ELF-1 (cell line): ENCODE results near the gene MET.
"Not testable (repeated sequence)": the region's sequence is repeated elsewhere in the genome, so short reads cannot be mapped to it uniquely, and the experiment has no call there.

ENCODE experiments used
- DNase-seq: peaks from one replicate; pipeline ENCODE4 v3.0.0-alpha.2; 2016; ENCODE audit warnings: low read depth, low spot score

The MET gene

DNA sequence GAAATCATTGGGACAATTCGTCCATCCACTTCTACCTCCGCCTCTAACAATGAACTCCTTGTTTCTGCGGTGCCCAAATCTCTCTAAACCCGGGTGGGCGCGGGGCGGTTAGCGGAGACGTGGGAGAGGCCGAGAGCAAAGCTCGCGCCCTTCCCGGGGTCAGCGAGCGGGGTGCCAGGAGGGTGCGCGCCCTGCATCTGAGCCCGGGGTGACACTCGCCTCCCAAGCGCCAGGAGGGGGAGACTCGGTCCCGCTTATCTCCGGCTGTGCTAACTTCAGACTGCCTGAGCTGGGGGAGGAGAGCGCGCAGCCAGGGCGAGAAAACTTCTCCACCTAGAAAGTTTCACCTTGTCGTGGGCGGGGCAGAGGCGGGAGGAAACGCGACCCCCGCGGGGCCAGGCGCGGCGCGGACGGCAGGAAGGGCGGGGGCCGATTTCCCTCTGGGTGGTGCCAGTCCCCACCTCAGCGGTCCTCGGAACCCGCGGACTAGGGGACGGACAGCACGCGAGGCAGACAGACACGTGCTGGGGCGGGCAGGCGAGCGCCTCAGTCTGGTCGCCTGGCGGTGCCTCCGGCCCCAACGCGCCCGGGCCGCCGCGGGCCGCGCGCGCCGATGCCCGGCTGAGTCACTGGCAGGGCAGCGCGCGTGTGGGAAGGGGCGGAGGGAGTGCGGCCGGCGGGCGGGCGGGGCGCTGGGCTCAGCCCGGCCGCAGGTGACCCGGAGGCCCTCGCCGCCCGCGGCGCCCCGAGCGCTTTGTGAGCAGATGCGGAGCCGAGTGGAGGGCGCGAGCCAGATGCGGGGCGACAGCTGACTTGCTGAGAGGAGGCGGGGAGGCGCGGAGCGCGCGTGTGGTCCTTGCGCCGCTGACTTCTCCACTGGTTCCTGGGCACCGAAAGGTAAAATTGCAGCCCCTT lies at the start of gene MET:
MET (plus strand) TSS at position 516 of the 915 bp plus-strand sequence. CDS start 26,889 bp downstream, outside the sequence.
- peak; percentile 68 for DNase-seq

DNA sequence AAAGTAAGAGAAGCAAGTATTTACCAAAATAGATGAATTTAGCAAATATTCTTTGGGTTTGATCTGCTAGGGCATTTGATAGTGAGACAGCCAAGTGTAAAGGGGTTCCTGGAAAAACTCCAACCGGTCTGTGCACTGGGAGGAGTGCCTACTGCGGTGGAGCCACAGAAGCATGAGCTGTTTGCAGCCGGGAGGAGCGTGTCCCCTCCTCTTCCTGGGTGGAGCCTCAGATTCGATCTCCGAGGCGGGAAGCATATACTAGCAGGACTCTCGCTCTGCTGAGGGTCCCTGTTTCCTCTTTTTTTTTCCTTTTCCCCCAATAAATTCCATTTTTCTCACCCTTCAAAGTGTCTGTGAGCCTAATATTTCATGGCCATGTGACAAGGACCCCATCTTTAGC lies 45.1 kb upstream of the MET start:
- no peak for DNase-seq

DNA sequence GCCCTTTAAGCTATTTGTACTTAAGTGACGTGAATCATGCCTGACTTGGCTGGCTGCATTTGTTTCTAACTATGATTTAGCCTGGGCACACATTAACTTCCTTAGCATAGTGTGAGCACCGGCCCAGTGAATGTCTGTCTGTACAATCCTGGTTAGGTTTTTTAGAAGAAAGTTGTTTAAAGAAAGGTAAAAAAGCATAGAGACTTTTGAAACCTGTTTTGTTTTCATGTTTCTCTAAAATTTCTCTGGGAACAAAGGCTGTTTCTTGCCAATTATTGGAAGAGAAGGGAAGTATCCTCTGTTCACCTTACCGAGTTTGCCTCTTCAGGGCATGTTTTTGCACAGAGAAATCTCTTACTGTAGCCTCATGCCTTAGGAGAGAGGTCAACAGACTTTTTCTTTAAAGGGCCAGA lies 42.9 kb upstream of the MET start:
- no peak for DNase-seq

DNA sequence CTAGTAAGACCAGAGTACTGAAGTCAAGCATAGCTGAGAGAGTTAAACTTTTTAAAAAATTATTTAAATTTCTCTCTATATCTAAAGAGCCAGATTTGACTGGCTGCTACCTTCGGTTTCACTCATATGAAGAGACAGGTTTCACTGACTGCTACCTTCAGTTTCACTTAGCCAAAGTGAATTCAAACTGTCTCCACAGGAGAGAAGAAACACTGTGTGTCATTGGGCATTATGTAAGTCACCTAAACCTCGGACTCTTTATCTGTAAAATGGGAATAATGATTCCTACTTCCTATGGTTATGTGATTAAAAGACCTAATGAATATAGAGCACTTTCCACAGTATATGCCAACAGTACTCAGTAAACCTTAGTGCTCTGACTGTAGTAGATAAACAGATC lies 41.6 kb upstream of the MET start:
- DNase-seq: no peak

DNA sequence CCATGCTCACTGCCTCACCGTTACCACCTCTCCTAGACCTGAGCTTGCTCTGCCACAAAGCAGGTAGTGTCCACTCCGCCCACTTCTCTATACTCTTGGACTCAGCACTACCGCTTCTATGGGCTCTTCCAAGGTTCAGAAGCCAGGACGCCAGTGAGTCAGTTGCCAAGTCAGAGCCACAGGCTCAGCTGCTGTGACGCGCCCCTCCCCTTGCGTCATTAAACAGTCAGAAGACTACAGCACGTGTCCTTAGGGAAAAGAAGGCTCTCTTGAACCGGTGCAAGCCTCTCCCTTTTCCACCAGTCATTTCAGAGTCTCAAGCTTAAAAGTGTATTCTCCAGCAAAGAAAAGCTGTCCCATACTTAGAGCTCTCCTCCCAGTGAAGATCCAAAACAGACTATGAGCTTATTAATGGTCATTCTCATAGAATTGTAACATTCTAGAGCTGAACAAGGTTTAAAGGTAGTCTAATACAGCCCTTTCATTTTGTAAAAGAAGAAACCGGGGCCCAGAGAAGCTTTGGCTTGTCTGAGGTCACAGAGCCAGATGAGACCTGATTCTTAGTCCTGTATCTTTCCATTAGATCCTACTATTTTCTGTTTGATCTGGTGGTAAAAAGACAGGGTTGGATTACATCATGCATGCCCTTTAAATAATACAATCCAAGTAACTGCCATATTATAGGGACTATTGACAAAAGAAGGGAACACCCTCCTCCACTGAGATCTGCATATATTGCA lies 40.9 kb upstream of the MET start:
- peak; percentile 63 for DNase-seq

DNA sequence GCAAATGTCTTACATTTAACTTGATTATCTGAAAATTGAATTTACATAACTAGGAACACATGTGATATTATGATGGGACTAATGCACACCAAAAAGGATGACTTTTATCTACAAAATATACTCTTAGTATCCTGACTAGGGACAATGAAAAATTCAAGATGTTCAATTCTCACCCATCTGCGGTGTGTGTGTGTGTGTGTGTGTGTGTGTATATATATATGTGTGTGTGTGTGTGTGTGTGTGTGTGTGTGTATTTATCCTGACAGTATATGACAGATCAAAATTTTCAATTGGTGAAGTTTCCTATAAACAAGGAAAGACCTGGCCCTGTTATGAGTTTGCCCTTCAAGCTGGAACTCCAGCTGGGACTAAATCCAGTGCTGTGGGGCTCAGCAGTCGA lies 40.3 kb upstream of the MET start:
- no peak for DNase-seq

DNA sequence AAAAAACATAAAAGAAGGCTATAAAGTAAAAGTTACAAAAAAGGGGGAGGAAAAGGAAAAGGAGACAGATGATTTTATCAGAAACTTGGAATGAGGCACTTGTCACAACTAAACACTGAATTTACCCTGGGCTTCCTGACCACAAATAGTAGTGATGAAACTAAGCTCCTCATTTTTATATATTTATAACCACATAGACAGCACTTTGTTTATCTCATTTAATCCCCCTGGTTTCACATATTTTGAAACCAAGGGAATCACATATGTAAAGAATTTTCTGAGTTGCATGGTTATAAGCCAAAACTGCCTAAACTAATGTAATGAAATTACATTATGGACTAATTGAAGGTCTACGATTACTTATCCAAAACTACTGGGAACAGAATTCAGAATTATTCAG lies 39.6 kb upstream of the MET start:
- DNase-seq: no peak

DNA sequence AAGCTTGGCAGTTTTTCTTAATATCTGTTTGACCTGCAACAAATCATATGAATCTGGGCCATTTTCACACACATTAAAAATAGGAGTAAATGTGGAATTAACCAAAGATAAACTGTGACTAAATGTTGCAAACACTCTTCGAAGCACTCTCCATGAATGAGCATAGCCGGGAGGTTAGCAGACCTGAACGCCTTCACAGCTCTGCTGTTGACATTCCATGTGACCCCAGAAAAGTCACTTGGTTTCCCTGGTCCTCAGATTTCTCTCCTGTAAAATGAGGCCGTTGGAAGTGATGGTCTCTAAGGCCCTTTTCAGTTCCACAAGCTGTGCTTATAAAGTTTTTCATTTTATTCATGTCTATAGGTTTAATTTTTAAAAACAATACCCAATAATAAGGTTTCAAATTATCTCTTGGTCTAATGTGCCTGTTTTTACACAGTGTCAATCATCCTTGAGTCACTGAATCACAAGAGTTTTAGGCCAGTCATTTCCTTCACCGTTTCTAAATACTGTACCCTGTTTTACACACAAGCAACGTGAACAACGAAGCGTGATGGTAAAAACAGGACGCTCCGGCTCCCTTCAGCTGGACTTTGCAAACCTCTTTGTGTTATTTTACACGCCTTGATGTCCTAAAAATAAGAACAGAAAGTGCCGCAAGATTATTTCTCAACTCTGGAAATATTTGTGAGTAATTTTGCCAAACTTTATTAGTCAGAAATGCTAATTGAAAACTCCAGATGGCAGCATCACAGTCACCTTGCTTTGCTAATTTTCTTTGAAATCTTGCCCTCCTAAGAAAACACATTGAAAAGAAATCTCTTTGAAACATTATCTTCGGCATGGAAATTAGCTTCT lies 38.6 kb upstream of the MET start:
- no peak for DNase-seq

DNA sequence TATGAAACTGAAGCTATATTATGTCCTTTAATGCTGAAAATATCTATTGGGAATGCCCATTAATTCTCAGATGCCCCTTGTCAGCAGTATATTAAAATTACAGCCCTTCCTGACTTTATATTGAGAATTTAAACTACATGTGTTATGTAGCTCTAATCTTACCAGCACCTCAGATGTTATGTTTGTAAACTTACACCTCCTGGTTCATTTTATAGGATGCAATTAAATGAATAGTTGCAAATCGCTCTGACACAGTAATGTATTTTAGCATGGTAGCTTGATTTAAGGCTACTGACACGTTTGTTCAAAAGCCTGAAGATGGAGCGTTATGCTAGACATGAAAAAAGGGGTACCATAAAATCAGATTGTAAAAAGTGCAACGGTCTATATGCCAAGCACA lies 35.0 kb upstream of the MET start:
- no peak for DNase-seq

DNA sequence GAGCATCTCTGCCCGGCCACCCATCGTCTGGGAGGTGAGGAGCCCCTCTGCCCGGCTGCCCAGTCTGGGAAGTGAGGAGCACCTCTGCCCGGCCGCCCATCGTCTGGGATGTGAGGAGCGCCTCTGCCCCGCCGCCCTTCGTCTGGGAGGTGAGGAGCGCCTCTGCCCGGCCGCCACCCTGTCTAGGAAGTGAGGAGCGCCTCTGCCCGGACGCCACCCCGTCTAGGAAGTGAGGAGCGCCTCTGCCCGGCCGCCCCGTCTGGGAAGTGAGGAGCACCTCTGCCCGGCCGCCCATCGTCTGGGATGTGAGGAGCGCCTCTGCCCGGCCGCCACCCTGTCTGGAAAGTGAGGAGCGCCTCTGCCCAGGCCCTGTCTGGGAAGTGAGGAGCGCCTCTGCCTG lies 33.4 kb upstream of the MET start:
- DNase-seq: not testable (repeated sequence)

DNA sequence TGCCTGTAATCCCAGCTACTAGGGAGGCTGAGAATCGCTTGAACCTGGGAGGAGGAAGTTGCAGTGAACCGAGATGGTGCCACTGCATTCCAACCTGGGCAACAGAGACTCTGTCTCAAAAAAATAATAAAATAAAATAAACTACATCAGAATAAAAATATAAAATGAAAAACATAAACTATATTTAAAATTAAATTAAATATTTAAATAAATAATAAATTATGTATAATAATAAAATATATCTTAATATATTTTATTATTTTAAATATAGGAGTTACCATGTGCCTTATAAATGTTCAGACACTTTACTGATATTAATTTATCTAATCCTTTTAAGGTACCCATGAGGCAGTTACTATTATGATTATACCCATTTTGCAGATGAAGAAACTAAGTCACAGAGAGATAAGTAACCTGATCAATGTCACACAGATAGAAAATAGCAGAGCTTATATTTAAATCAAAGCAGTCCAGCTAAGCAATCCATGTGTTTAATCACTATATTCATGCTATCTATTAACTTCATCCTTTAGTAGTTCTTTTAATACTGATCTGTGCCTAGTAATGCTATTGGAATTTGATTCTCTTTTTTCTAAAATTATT lies 30.3 kb upstream of the MET start:
- DNase-seq: no peak

DNA sequence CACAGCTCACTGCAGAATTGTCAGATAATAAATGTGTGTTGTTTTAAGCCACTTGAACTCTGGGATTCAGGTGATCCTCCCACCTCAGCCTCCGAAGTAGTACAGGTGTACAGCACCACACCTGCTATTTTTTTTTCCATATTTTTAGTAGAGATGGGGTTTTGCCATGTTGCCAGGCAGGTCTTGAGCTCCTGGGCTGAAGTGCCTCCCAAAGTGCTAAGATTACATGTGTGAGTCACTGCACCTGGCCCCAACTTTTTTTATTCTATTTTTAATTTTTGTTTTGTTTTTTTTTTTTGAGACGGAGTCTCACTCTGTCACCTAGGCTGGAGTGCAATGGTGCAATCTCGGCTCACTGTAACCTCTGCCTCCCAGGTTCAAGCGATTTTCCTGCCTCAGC lies 28.8 kb upstream of the MET start:
- DNase-seq: not testable (repeated sequence)

DNA sequence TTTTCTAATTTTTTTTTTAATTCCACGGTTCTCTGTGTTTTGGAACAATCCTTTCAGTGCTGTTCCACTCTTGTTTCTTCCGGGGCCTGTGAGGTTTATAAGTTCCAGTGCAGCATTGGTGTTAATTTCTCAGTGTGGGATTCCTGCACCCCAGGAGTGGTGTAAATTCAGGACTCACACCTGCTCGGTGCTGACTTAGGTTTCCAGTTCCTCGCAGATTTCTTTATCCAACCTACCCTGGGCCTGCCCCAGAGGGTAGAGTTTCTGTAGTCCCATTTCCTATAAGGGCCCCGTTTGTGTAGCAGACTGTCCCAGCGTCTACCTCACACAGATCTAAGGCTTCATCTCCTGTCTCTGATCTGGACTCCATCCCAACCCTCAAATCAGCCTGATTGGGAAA lies 27.4 kb upstream of the MET start:
- DNase-seq: no peak

DNA sequence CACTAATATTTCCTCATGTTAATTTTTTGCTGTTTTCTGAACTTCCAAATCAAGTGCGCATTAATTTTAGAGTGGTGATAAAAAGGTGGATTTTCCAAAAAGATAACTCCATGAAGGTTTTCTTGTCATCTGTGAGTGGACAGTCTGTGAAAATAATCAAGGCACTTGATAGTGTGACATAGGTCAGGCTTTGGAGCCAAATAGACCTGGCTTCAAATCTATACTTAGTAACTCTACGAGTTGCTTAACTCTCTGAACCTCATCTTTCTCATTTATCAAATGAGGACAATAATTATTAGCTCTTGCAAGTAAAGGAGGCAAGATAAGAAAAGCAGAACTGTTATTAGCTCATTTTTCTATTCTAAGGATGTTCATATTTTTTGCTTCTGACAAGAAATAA lies 24.7 kb upstream of the MET start:
- DNase-seq: no peak

DNA sequence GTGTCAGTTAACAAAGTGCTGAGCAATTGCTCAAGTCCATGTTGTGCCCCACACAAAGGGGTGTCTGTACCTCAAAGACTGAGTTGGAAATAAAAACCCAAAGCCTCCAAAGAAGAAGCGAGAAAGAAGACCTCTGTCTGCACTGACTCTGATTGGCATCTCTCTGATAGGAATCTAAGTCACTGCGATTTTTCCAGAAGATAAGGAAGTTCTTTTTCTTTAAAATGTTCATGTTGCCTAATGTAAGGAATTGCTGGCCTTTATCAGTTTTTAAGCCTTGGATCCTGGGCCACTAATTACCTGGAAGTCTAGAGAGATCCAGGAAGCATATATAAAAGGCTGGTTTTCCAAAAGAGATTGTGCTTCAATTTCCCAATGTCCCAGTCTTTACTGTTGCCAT lies 24.1 kb upstream of the MET start:
- no peak for DNase-seq

DNA sequence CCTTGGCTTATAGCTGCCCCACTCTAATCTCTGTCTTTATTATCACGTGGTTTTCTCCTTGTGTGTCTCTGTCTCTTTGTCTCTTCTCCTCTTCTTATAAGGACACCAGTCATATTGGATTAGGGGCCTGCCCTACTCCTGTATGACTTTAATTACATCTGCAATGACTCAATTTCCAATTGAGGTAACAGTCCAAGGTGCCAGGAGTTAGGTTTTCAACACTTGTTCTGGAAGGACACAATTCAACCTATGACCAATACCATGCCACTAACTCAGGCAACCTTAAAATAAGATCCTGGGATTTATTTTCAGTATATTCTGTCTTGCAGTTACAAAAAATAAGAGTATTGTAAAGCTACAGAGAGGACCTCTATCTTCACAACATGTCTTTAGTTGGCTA lies 21.6 kb upstream of the MET start:
- no peak for DNase-seq

DNA sequence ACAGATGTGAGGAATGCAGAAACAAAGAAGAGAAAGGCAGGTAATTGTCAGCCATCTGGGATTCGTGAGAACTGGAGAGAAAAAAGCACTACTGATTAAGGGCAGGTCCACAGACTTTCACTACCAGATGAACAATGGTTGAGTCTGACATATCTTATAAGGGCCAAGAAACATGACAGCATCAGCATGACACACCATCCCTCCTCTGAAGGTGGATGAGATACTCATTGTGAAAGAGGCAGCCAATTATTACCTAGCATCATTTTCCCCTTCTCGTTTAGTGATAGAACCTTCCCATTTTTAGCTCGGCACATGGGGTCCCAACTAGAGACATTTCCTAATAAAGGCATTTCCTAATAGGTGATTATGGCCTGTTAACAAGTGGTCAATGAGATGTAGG lies 19.2 kb upstream of the MET start:
- DNase-seq: no peak

DNA sequence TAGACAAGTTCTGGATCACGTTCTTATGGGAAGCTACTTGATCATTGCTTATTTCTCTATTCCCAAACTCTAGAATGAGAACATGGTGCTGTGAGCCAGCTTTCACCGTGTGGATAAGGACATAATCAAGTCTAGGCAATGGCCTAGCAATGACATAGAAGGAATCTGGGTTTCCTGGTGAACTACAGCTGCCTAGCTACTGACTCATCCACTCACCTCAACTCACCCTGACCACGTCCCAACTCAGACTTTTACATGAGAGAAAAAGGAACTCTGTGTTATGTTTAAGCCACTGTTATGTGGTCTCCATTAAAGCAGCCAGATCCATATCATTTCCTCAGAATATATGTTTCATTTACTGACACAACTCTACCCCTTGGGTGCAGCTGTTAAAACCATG lies 18.8 kb upstream of the MET start:
- DNase-seq: no peak

DNA sequence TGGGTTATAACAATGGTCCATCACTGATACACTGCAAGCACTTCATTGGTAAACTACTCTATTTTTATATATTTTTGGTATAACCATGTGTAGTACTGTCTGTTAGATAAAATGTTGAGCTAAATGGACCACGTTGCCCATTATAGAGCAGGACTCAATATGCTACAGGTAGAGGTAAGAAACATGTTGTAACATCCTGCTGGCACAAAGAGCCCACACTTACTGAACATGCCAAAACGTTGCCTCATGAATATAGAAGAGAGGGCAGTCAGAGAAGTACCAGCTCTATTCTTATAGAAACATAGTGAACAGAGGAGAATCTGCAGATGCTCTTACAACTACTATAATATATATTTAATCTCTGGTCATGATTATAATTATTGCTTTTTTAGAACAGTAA lies 18.4 kb upstream of the MET start:
- no peak for DNase-seq

DNA sequence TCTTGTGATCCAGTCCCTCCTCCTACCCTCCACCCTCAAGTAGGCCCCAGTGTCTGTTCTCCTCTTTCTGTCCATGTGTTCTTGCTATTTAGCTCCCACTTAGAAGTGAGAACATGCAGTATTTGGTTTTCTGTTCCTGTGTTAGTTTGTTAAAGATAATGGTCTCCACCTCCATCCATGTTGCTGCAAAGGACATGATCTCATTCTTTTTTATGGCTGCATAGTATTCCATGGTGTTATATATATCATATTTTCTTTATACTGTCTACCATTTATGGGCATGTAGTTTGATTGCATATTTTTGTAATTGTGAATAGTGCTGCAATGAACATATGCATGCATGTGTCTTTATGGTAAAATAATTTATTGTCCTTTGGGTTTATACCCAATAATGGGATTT lies 12.7 kb upstream of the MET start:
- DNase-seq: not testable (repeated sequence)

DNA sequence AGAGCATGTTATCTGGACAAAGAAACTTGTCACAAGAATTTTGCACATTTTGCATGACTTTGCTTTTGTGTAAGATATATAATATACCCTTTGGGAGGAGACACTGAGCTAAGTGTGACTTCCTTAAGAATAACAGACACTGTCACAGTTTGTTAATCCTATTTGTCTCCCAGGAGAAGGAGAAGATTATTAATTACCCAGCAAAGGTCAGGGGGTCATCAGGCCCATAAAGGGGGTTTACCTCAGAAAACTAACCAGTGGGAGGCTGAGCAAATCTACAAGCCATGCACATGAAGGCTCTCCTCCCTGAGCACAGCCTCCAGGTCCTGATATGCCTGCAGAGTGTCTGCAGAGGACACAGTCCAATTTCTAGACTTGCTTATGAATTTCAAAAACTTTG lies 10.1 kb upstream of the MET start:
- DNase-seq: no peak

DNA sequence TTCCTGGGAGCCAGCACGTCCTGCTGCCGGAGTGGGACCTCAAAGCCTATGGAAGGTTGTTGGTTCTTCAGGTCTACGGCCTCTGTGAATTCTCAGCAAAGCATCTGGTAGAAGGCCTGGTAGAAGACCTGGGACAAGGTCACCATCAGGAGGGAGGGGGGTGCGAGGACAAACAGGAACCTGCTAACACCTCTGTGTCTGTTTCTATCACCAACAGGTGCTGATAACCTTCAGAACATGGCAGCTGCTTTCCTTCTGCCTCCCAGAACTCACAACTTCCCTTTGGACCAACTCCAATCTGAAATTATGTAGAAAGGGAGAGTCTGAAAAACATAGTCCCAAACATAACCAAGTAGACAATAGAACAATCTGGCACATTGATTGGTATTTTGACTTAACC lies 8.3 kb upstream of the MET start:
- DNase-seq: no peak
